HFFc6 (cell line): ENCODE measurements around the gene IL1RAPL2. TPM values are rescaled to one million over a fixed set of nuclear protein-coding genes. Genes with fewer than 3 reads are reported as not detected.
"Not testable (repeated sequence)": the region's sequence is repeated elsewhere in the genome, so short reads cannot be mapped to it uniquely, and the experiment has no call there.

Experiments
- DNase-seq: peaks from one replicate; pipeline ENCODE4 v3.0.0-alpha.2; 2018
- H3K27ac Mint-ChIP-seq: 2 replicates; pipeline ENCODE4 v1.8.0; 2020; ENCODE audit warnings: mild to moderate bottlenecking, mixed read lengths
- H3K27me3 Mint-ChIP-seq: 2 replicates; pipeline ENCODE4 v1.8.0; 2021; ENCODE audit warnings: mild to moderate bottlenecking, moderate library complexity, mixed read lengths; ENCODE audit not compliant: insufficient read depth
- H3K36me3 Mint-ChIP-seq: 2 replicates; pipeline ENCODE4 v1.8.0; 2021; ENCODE audit warnings: low read depth, mixed read lengths
- H3K4me1 Mint-ChIP-seq: 2 replicates; pipeline ENCODE4 v1.8.0; 2020; ENCODE audit warnings: low read depth, mixed read lengths
- H3K4me3 Mint-ChIP-seq: 2 replicates; pipeline ENCODE4 v1.8.0; 2020; ENCODE audit warnings: mild to moderate bottlenecking, moderate library complexity, mixed read lengths
- H3K9me3 Mint-ChIP-seq: 2 replicates; pipeline ENCODE4 v1.8.0; 2020; ENCODE audit warnings: mild to moderate bottlenecking, mixed read lengths
- total RNA-seq, 6 experiments: library from RNA; stranded (reverse); fragmentation: NEBNext Ultra II Directional; extraction: Animal tissue kit (Norgen Biotek cat#: 25700); gene quantifications; 2 replicates in 1 of 6; 3 replicates in 5 of 6; pipeline ENCODE4 v1.2.3, GENCODE V29; 2021
- TF ChIP-seq, protein P1 (sequence below): fragments of 200-600 bp; sonication (generic); IDR thresholded peaks from 2 replicates; pipeline ENCODE4 v1.5.0; 2021; ENCODE audit warnings: antibody characterized with exemption, mild to moderate bottlenecking

Gene IL1RAPL2
- total RNA-seq, 6 experiments from 2014 or later: 0.33 TPM; not detected in 5

DNA sequence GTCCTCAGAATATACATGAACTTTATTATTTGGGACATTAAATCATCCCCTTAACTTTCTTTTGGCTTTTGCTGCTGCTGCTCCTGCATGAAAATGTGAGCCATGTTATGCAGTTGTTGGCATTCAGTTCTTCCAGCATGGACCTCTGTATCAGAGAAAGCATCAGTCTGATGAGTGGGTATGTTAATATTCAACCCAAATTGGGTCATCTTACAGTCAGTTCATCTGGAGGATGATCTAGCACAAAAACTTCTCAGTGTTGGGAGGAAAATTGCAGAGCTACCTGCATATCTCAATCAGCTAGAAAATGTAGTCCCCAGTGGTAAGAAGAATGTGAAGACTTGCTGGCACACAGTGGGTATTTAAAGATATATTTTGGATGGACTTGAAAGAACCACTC is 96.7 kb downstream of the IL1RAPL2 start:
- Mint-ChIP-seq H3K27me3 (no peaks in the 10 kb centered on the region; the same call in 1 of the 2 replicates), H3K36me3 (no peaks in the 10 kb centered on the region), H3K4me1 (no peaks in the 10 kb centered on the region), H3K9me3 (no peaks in the 10 kb centered on the region; the same call in 1 of the 2 replicates), H3K4me3 (no peak overlapping the region), H3K27ac (no peak overlapping the region)
- DNase-seq: no peak
- TF ChIP-seq, protein P1, sequence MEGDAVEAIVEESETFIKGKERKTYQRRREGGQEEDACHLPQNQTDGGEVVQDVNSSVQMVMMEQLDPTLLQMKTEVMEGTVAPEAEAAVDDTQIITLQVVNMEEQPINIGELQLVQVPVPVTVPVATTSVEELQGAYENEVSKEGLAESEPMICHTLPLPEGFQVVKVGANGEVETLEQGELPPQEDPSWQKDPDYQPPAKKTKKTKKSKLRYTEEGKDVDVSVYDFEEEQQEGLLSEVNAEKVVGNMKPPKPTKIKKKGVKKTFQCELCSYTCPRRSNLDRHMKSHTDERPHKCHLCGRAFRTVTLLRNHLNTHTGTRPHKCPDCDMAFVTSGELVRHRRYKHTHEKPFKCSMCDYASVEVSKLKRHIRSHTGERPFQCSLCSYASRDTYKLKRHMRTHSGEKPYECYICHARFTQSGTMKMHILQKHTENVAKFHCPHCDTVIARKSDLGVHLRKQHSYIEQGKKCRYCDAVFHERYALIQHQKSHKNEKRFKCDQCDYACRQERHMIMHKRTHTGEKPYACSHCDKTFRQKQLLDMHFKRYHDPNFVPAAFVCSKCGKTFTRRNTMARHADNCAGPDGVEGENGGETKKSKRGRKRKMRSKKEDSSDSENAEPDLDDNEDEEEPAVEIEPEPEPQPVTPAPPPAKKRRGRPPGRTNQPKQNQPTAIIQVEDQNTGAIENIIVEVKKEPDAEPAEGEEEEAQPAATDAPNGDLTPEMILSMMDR: no peak

DNA sequence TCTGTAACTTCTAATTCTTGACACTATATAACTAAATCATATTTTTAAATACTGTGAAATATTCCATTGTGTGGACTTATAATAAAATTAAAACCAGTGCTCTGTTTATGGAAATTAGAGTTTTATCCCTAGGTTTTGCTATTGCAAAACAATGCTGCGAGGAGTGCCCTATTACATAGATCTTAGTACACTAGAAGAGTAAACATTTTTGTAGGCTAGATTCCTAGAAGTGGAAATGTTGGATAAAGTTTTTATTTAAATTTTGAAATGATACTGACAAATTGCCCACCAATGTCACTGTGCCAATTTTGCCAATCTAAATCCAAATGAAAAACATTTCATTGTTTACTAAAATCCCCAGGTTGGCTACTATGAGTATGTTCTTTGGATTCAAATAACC is 99.7 kb downstream of the IL1RAPL2 start:
- Mint-ChIP-seq H3K4me1 (no peaks in the 10 kb centered on the region), H3K36me3 (no peaks in the 10 kb centered on the region), H3K4me3 (no peak overlapping the region), H3K9me3 (no peaks in the 10 kb centered on the region; the same call in 1 of the 2 replicates), H3K27me3 (no peaks in the 10 kb centered on the region; the same call in 1 of the 2 replicates), H3K27ac (no peak overlapping the region)
- no peak for DNase-seq
- TF ChIP-seq, protein P1: no peak

DNA sequence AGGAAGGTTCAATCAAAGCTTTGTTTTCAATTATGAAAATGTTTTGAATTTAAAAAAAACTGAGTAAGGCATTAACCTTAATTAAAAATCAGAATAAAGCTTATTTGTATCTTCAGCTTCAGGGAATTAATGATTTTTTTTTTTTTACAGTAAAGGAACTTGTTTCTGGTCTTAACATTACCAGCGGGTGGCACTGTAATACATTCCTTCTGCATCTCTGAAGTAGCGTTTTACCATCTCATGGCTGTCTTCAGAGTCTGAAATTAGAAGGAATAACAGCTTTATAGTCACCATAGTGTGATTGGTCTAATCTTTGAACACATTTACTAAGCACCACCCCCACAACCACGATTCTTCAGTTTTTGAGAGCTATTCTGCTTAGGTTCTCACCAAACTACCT is 102.6 kb downstream of the IL1RAPL2 start:
- TF ChIP-seq, protein P1: no peak
- Mint-ChIP-seq H3K27ac (no peak overlapping the region), H3K9me3 (no peaks in the 10 kb centered on the region; the same call in 1 of the 2 replicates), H3K4me3 (no peak overlapping the region), H3K27me3 (no peaks in the 10 kb centered on the region; the same call in 1 of the 2 replicates), H3K36me3 (no peaks in the 10 kb centered on the region), H3K4me1 (no peaks in the 10 kb centered on the region)
- no peak for DNase-seq

DNA sequence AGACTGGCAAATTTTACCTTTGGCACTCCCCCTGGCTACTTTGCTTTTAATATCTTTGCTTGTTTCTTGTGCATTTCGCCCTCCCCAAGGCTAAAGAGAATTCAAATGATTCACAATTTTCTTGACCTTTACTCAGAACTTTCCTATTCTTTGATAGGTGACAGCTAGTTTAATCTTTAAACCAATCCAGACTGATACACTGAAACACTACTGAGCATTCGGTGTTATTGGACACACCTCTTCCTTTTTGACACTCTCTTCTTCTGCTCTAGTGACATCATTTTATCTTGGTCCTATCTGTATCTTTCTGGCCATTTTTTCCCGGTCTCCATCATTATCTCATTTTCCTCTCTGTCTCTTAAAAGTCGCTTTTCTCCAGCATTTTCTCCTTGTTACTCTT is 103.1 kb downstream of the IL1RAPL2 start:
- H3K9me3 Mint-ChIP-seq: no peaks in the 10 kb centered on the region; the same call in 1 of the 2 replicates
- H3K4me3 Mint-ChIP-seq: no peak overlapping the region
- TF ChIP-seq, protein P1: no peak
- H3K36me3 Mint-ChIP-seq: no peaks in the 10 kb centered on the region
- no peak for DNase-seq
- no peak overlapping the region for H3K27ac Mint-ChIP-seq
- H3K27me3 Mint-ChIP-seq: no peaks in the 10 kb centered on the region
- H3K4me1 Mint-ChIP-seq: no peaks in the 10 kb centered on the region

DNA sequence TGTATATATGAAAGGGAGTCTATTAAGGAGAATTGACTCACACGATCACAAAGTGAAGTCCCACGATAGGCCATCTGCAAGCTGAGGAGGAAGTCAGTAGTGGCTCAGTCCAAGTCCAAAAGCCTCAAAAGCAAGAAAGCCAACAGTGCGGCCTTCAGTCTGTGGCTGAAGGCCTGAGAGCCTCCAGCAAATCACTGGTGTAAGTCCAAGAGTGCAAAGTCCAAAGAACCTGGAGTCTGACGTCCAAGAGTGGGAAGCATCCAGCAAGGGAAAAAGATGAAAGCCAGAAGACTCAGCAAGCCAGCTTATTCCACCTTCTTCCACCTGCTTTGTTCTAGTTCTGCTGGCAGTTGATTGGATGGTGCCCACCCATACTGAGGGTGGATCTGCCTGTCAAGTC is 104.1 kb downstream of the IL1RAPL2 start:
- TF ChIP-seq, protein P1: no peak
- DNase-seq: no peak
- Mint-ChIP-seq H3K36me3 (no peaks in the 10 kb centered on the region), H3K9me3 (no peaks in the 10 kb centered on the region; the same call in 1 of the 2 replicates), H3K27me3 (no peaks in the 10 kb centered on the region), H3K27ac (no peak overlapping the region), H3K4me3 (no peak overlapping the region), H3K4me1 (no peaks in the 10 kb centered on the region)

DNA sequence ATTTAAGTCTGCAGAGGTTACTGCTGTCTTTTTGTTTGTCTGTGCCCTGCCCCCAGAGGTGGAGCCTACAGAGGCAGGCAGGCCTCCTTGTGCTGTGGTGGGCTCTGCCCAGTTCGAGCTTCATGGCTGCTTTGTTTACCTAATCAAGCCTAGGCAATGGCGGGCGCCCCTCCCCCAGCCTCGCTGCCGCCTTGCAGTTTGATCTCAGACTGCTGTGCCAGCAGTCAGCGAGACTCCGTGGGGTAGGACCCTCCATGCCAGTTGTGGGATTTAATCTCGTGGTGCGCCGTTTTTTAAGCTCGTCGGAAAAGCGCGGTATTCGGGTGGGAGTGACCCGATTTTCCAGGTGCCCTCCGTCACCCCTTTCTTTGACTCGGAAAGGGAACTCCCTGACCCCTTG is 111.5 kb downstream of the IL1RAPL2 start:
- H3K27ac Mint-ChIP-seq, H3K4me1 Mint-ChIP-seq, H3K27me3 Mint-ChIP-seq, DNase-seq, H3K36me3 Mint-ChIP-seq, H3K4me3 Mint-ChIP-seq, H3K9me3 Mint-ChIP-seq: not testable (repeated sequence)
